ENCODE measurements around the gene MRO.

DNA sequence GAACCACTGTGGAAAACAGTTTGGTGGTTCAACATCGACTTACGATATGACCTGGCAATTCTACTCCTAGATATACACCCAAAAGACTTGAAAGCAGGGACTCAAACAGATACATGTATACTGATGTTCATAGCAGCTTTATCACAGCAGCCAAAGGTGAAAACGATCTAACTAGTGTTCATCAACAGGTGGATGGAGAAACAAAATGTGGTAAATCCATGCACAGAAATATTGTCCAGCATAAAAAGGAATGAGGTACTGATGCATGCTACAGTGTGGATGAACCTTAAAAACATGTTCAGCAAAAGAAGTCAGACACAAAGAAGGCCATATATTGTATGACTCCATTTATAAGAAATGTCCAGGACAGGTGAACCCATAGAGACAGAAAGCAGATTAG is 36.3 kb downstream of the MRO start:
- TF ChIP-seq POLR2A (IDR thresholded peaks at IDR 0.05; ENCODE audit: low read depth, low read length) (no peak), TAF1 (IDR thresholded peaks at IDR 0.05; ENCODE audit: borderline replicate concordance, low read depth, low read length) (no peak), POLR2AphosphoS5 (IDR thresholded peaks at IDR 0.05; ENCODE audit: low read depth, low read length) (no peak)
